NCI-H2081 treated with DMSO at 0.1 percent for 48 hours (cell line): ENCODE results near the gene HES2.
"Not testable (repeated sequence)": the region's sequence is repeated elsewhere in the genome, so short reads cannot be mapped to it uniquely, and the experiment has no call there.

Experiments
- DNase-seq: peaks from one replicate; lab custom pipeline; 2025; lab: John Stamatoyannopoulos, UW

HES2 gene

GRCh38 chr1:6419804-6420453, at the start of gene HES2:
TSS of gene HES2 (minus strand) at chr1:6419919. CDS start at chr1:6419820, 99 bp downstream.
- DNase-seq: no peak

GRCh38 chr1:6468729-6469461, 49.2 kb upstream of the HES2 start:
- no peak for DNase-seq

- DNase-seq: no peak
These were observed 48.3 kb upstream of the HES2 start for GRCh38 chr1:6467744-6468688.

- no peak for DNase-seq
These were observed 47.5 kb upstream of the HES2 start for GRCh38 chr1:6467224-6467623.

GRCh38 chr1:6466751-6467150, 47.0 kb upstream of the HES2 start:
- DNase-seq: no peak

GRCh38 chr1:6466023-6466422, 46.3 kb upstream of the HES2 start, which contains the start of gene TNFRSF25:
TSS of gene TNFRSF25 (minus strand) at chr1:6466173. CDS start at chr1:6466107, 66 bp downstream.
- DNase-seq: no peak

GRCh38 chr1:6465461-6466005, 45.8 kb upstream of the HES2 start:
- no peak for DNase-seq

- no peak for DNase-seq
These were observed 45.2 kb upstream of the HES2 start for GRCh38 chr1:6464915-6465314.

GRCh38 chr1:6464514-6464836, 44.8 kb upstream of the HES2 start:
- DNase-seq: no peak

- DNase-seq: no peak
These were observed 43.3 kb upstream of the HES2 start for GRCh38 chr1:6463120-6463412.

- no peak for DNase-seq
These were observed 42.8 kb upstream of the HES2 start for GRCh38 chr1:6462412-6463119.

- DNase-seq: no peak
These were observed 42.1 kb upstream of the HES2 start for GRCh38 chr1:6461538-6462411.

GRCh38 chr1:6461051-6461530, 41.4 kb upstream of the HES2 start:
- no peak for DNase-seq

GRCh38 chr1:6460301-6461050, 40.8 kb upstream of the HES2 start:
- DNase-seq: no peak

GRCh38 chr1:6459850-6460265, 40.1 kb upstream of the HES2 start:
- DNase-seq: no peak

GRCh38 chr1:6456800-6457466, 37.2 kb upstream of the HES2 start:
- no peak for DNase-seq

- not testable (repeated sequence) for DNase-seq
These were observed 36.2 kb upstream of the HES2 start for GRCh38 chr1:6455752-6456520.
